GM18508 (cell line): ENCODE results near the gene RPLP2.

Source experiments
- ATAC-seq: cut with Tn5 transposase; IDR thresholded peaks from one replicate; pipeline ENCODE4 v1.9.1; 2021; ENCODE audit warnings: moderate number of reproducible peaks; ENCODE audit not compliant: insufficient read depth, unreplicated experiment

The RPLP2 gene

DNA sequence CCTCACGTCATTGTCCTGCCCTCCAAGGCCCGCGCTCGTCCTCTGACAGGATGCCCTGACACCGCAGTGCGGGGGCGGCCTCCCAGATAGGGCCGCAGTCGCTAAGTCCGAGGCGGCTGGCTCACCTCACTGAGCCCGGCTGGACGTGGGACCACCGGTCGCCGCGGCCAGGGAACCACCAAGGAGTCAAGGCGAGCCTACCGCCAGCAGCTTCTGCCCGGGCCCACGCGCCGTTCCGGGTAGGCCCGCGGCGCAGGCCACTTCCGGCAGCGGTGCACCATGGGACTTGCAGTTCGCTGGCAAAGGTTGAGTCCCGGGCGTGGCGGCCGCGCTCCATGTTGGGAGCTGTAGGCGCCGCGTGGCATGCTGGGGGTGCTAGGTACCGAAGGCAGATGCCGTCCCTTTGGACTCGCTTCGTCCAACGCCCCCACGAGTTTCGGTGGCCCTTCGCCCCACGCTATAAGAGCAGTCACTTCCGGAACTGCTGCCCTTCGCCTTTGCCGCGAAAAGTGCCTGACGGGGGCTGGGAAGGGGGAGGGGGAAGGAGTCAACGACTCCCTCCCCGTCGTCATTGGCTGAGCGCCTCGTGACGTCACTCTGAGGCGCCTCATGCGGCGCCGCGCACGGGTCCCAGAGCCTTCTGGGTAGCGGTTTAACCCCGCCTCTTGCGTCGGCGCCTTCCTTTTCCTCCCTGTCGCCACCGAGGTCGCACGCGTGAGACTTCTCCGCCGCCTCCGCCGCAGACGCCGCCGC is at the start of gene RPLP2:
TSS of gene RPLP2 (plus strand) at position 681 of the 753 bp plus-strand sequence. CDS start 268 bp downstream, outside the sequence.
- no peak for ATAC-seq

DNA sequence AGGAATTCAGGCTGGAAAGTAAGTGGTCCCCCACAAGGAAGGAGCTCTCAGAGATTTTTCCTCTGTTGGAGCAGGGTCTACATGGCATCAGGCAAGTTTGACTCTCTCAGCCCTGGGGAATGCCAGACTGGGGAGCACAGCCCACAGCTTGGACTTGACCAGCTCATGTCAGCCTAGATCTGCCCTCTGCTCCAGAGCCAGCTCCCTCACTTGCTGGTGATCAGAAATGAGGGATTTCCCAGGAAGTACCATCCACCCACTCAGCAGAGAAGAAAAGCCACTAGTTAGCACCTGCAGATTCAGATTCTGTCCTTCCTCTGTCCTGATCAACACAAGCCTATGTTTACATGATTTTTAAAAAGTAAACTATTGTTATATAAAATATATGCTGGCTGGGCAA is 49.5 kb upstream of the RPLP2 start:
- no peak for ATAC-seq

DNA sequence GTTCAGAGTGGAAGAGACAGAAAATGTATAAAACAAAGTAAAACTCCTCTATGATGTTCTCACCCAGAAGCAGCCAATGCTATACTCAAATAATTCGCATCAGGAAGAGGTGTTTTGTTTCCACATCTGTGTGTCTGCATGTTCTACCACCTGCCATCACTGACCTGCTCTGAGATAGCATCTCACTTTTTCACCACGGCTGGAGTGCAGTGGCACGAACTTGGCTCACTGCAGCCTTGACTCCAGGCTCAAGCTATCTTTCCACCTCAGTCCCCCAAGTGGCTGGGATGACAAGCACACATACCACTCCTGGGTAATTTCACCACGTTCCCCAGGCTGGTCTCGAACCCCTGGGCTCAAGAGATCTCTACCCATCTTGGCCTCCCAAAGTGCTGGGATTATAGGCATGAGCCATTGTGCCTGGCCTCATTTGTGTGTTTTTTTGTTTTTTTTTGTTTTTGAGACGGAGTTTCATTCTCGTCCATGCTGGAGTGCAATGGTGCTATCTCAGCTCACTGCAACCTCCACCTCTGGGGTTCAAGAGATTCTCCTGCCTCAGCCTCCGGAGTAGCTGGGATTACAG is 48.1 kb upstream of the RPLP2 start:
- no peak for ATAC-seq

DNA sequence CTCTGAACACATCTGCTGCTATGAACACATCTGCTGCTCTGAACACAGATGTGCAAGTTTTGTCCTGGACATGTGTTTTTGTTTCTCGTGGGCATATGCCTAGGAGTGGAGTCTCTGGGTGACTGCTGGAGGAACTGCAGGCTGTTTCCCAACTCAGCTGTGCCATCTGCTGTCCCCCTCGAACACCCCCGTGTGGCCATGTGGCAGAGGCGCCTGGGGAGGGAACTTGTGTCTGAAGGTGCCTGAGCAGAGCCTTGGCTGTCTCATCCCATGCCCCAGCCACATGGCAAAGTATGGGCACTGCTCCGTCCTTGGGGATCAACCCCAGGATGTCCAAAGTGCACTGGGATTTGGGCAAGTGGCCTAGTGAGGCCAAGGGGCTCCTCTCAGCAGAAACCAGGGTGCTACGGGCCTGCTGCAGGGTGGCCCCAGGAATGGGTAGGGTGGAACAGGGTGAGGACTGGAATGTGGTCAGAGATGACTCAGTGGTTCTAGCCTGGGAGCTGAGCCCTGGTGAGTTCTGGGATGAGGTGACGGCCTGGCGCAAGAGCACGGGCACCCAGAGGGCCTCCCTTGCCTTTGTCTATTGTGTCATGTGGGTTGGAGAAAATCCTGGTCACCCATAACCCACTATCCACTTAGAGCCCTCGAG is 47.2 kb upstream of the RPLP2 start:
- no peak for ATAC-seq

DNA sequence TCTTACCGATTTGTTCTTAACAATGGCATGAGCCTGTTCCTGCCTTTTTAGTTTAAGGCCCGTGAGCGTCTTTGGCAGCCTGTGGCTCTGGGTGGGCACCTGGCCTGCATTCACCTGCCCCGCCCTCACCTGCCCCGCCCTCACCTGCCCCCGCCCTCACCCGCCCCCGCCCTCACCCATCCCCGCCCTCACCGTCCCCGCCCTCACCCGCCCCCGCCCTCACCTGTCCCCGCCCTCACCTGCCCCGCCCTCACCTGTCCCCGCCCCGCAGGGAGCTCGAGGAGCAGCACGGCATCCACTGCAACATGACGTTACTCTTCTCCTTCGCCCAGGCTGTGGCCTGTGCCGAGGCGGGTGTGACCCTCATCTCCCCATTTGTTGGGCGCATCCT is 46.7 kb upstream of the RPLP2 start:
- ATAC-seq = no peak

GRCh38 chr11:763549-764321 is 46.0 kb upstream of the RPLP2 start:
- ATAC-seq = no peak

DNA sequence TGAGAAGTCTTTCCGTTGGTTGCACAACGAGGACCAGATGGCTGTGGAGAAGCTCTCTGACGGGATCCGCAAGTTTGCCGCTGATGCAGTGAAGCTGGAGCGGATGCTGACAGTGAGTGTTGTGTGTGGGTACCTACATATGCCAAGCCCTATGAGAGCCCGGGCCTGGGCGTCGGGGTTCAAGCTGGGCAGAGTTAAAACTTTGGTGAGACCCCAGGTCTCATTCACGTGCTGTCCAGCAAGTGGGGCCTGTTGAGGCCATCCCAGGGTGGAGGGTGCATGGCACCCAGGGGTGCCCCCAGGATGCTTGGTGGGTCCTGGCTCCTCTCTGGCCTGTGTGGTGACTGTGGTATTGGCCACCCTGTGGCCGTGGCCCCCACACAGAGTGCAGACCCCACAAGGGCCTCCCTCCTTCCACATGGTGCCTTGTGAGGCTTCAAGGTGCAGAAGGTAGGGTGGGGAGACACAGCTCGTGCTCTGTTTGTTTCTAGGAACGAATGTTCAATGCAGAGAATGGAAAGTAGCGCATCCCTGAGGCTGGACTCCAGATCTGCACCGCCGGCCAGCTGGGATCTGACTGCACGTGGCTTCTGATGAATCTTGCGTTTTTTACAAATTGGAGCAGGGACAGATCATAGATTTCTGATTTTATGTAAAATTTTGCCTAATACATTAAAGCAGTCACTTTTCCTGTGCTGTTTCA is 45.3 kb upstream of the RPLP2 start:
- no peak for ATAC-seq

GRCh38 chr11:765025-765801 is 44.6 kb upstream of the RPLP2 start:
- ATAC-seq = no peak

DNA sequence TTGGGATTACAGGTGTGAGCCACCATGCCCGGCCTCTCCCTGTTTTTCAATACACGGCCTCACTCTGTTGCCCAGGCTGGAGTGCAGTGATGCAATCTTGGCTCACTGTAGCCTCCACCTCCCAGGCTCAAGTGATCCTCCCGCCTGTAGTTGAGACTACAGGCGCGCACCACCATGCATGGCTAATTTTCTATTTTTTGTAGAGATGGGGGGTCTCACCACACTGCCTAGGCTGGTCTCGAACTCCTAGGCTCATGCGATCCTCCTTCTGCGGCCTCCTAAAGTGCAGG is 44.0 kb upstream of the RPLP2 start:
- no peak for ATAC-seq

DNA sequence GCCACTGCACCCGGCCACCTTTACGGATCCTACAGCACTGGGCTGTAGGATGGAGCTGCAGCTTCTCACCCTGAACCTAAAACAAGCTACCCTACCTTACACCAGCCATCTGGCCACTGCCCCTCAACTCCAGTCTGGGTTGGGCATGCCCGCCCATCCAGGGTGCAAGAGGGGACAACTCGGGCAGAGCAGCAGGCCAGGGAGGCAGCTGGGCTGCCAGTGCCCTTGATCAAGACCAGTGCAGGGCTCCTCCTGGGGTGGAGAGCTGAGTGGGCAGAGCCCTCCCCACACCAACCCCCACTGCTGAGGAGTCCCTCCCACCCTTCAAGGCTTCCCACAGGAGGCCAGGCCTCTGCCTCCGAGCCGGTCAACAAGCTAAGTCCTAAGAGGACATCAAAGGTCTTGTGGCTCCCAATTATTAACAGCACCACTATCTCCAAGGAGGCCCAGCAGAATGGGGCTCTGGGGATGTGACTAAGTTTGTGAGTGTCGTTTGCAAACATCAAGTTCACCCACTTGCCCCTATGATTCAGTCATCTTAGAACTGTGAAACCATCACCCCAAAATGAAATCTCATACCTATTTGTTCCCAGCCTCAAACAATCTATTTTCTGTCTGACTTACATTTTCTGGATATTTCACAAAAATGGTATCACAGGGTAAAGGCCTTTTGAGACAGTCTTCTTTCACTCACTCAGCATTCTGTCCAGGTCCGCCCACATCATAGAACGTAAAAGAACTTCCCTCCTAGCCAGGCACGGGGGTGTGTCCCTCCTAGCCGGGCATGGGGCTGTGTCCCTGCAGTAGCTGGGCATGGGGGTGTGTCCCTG is 43.4 kb upstream of the RPLP2 start:
- no peak for ATAC-seq

GRCh38 chr11:766936-767210 is 42.9 kb upstream of the RPLP2 start:
- ATAC-seq = no peak

GRCh38 chr11:767238-767637 is 42.5 kb upstream of the RPLP2 start:
- no peak for ATAC-seq

DNA sequence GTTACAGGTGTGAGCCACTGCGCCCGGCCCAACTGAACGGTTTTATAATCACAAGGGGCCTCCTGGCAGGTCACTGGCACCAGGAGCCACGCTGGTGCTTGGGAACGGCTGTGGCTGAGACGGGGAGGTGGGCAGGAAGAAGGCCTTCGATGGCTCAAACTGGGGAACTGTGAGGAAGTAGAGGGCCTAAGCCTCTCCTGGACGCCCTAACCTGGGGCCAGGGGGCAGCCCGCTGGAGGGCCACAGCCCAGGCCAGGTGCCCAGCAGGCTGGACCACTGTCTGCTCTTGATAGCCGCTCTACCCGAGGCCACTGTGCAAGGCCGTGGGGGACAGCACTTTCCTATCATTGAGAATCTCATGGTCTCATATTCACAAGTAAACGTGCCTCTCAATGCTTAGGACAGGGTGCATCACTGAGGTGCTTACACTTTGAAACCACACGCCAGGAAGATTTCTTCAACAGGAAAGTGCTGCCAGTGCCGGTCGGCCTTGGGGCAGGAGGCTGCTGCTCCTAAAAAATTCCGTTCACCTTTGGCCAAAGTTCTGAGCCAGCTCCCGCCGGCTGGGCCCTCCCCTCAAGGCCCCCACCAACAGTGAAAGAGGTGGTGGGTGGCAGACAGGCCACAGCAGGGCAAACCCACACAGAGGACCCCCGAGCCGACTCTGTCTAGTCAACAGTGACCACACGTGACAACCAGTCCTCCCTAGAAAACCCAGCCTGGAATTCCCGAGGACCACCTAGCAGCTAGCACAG is 39.7 kb upstream of the RPLP2 start:
- no peak for ATAC-seq

DNA sequence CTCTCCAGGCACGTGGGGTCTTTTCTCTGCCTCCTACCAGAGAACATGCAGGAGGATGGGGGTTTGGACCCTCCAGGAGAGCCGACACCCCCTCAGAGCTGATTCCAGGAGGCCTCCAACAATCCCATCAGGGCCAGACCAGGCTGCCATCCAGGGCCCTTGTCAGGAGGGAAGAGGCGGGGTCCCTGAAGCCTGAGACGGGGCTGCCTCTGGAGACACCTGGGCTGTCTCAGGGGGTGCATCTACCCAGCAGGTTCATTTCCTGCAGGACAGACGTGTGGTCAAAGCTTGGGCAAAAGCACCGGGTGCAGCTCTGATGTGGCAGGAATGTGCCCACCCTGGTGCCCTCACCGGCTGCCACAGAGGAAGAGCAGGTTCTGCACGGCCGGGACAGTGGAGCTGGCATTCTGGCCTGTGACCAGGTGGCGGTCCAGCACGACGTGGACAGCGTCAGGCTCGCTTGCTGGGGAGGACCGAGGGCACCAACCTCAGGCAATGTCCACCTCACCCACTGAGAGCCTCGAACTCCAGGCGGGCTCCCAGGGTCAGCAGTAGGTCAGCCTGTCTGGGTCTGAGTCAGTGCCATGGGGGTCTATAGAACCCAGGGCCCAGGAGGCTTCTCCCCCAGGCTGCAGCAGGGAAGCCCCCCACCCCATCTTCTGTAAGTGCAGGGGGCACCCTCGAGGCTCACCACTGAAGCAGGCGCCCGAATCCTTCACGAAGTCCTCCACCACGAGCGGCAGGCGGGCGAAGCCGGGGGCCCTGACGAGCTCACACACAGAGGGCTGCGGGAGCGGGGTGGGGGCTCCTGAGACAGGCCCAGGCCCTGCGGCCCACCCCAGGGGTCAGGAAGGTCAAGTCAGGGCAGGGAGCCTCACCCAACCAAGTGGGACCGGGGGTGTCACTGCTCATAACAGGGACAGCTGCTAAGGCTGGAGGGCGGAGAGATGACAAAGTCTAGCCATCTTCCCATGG is 38.8 kb upstream of the RPLP2 start:
- no peak for ATAC-seq

DNA sequence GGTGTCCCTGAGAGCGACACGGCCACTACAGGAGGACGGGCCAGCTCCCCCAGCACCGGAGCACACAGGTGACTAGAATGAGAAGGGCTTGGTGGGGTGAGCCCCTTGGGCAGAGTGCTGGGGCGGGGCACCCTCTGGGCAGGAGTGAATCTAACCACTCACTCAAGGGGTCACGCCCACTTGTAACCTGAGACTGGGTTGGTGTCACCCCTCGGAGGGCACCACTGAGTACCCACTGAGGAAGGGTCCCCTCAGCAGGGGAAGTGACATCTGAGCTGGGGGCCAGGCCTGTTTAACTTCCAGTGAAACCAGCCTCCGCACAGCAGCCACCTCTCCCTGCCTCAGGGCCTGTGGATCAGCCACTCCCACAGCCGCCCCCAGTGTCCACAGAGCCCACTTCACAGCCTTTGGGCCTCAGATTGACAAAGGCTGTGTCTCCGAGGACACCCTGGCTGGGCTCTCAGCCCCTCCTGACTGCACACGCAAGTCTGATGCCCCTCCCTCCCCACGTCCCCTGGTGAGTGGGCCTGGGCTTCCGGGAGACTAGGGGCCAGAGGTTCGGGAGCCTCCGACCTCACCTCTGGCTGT is 38.1 kb upstream of the RPLP2 start:
- no peak for ATAC-seq

- no peak for ATAC-seq
These were observed 37.1 kb upstream of the RPLP2 start for GRCh38 chr11:772429-773390.
